ENCODE results near the gene LRP2.
A peak's percentile ranks its signal among the peaks of the same experiment; 100 is the strongest.

LRP2 gene

DNA sequence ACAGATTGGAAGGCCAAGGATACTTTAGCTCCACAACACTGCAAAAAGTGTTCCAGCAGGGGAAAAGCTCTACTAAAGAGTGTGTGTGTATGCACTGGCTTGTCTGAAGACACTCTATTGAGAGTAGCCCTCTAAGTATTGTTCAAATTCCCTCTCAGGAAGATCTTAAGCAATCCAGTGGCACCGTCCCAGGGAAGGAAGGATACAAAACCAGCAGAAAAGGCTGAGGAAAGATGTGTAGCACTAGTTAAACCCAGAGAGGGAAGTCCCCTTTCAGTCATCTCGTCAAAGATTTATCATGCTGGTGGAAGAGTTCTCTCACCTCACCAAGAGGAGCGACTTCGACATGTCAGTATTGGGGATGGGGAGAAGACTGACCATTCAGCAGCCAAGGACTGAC, 242.5 kb downstream of the LRP2 start:
- DNase-seq (ENCODE audit: low spot score), result no peak

- no peak for DNase-seq (ENCODE audit: low spot score)
These were observed 243.1 kb downstream of the LRP2 start for GRCh38 chr2:169119123-169119760.

DNA sequence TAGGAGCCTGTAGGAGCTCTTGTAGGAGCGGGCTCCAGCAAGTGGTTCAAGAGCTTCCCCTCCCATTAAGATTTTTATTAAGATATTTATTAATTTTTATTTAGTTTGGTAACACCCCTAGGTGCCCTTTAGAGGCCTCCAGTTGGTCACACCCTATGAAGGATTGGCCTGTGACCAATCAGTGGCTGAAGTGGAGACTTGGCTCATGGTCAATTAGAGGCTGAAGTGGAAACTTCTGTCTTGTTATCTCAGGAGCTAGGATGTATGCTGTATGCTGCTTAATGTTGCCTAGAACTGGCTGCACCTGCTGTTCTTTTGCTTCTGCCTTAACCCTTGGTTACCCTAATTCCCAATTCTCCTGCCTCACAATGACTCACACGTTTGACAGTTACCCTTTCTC, 244.3 kb downstream of the LRP2 start:
- DNase-seq (ENCODE audit: low spot score), result no peak

- no peak for DNase-seq (ENCODE audit: low spot score)
These were observed 245.3 kb downstream of the LRP2 start for GRCh38 chr2:169116993-169117392.

DNA sequence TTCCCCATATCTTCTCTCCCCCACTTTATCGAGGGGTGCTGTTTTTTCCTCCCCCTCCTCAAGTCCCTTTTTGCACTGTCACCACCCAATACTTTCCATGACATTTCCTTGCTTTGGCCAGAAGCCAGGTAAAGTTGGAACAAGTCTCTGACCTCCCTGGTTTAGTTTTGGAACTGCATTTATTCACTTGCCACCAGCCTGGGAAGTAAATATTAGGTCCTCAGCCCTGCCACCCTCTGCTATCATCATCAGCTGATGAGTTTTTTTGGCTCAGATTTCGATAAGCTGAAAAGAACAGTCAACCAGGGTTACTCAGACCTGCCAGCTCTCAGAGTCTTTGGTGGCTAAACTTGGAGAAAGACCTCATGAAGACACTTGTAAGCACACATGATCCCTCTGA, 246.0 kb downstream of the LRP2 start:
- DNase-seq (ENCODE audit: low spot score), result no peak

DNA sequence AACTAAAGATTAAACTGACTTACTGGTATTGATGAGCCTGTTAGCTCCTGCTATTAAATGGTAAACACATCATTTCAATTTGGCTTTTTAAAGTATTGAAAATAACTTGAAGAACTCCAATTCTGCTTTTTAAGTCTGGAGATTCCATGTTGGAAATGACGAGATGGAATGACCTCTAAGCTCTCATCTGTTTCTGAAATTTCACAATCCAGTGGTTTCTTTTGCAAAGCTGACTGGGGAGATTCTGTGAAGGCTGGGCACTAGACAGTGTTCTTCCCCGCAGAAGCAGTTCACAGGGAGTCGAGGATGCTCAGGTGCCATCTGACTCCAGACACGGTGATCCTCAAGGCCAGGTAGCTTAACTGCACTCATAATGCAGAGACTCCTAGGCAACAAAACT, 248.3 kb downstream of the LRP2 start:
- no peak for DNase-seq (ENCODE audit: low spot score)

DNA sequence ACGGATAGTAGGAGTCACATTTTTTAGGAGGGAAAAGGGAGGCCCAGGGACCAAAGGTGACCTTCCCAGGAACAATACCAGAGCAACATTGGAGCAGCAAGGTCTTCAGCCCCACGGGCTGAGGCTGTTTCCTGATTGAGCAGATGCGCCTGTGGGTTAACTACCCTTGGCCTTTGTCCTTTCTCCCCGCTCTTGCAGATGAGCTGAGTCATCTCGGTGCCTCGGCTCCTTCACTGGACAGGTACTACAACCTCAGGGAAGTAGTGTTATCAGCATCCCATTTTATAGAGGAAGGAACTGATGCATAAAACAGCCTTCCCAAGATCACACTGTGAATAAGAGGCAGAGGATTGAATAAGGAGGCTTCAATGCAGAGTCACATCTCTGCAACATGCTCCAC, 249.5 kb downstream of the LRP2 start:
- DNase-seq (ENCODE audit: low spot score), result no peak

GRCh38 chr2:169110916-169111315, 251.4 kb downstream of the LRP2 start:
- DNase-seq (ENCODE audit: low spot score), result no peak

DNA sequence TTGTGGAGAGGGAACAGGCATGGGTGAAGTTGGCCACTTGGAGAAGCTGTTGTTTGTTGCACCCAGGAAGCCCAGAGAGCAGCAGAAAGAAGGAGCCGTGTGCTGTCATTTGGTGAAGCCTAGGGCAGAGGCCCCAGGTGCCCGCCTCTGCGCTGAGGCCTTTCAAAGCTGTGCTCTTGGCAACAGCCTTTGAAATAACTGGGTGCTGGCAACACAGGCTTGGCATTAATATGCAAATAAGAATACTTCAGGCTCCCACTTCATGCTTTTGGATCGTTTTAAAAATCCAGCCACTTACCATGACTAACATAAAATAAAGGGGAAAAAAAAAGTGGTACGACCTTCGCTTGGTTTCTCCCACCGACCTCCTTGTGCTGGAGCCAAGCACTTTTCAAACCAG, 251.9 kb downstream of the LRP2 start:
- no peak for DNase-seq (ENCODE audit: low spot score)

DNA sequence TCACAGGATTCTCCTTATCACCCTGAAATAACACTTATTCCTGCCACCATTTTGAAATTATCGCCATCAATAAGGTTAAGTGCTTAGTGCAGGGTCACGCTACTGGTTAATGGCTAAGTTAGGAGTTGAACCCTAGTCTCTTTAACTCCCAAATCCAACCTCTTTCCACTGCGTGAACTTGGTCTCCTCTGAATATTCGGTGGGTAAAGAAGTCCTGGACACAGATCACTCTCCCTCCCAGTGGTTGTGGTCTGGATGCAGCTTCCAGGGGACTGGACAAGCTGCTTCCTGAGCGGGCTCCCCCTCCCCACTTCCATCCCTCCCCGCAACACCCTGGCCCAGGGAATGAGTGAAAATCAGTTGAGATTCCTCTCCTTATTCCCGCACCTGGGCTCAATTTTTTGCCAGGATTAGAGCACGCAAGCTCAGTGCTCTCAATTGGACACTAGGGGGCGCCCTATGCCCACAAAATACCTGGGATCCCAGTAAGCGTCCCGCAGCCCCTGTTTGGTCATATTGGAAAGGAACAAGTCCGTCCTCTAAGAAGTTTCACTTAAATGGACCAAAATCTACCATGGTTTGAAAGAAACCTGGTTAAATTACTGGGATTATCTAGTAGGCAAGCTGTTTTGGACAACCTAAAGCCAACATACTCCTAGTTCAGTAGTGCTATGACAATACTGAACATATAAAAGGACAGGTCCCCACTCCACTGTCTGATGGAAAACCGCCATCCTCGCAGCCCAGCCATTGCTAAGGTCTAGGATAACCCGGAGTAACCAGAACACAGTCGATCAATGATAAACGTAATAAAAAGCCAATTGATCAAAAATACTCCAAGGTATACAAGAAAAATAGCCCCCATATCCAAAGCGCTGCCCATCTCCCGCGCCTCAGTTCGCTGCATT, 252.6 kb downstream of the LRP2 start:
- peak; percentile 84 for DNase-seq (ENCODE audit: low spot score)

DNA sequence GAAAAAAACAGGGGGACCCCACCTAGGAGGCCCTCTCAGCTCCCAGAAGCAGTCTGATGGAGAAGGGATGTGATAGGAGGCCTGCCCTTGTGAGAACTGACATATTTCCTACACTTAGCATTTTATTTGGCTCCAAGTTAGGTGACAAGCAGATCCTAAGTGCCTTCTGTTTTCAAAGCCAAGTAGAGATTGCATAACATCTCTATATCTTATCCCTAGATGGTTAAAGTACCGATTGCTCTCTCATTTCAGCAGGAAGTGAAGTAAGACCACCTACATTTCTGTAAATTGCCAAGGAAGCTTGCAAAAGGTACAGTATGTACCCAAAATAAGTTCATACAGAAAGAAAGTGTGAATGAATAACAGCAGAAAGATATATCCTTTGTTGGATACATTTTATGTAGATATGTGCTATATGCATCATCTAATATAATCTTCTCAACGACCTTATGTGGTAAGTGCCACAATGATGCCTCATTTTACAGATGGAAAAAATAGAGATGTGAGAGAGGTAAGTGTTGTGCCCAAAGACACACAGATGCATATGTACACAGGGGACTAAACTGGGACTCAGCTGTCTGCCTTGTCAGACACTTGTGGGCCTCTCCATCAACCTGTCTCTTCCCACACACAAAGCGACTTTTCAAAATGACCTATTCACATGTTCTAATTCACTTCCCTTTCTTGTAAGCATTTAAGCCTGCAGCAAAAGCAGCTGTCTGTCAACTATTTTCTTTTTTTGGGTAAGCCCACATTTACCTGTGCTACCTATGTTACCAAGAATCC, 254.0 kb downstream of the LRP2 start:
- DNase-seq (ENCODE audit: low spot score), result no peak

GRCh38 chr2:169107645-169108044, 254.7 kb downstream of the LRP2 start:
- no peak for DNase-seq (ENCODE audit: low spot score)

DNA sequence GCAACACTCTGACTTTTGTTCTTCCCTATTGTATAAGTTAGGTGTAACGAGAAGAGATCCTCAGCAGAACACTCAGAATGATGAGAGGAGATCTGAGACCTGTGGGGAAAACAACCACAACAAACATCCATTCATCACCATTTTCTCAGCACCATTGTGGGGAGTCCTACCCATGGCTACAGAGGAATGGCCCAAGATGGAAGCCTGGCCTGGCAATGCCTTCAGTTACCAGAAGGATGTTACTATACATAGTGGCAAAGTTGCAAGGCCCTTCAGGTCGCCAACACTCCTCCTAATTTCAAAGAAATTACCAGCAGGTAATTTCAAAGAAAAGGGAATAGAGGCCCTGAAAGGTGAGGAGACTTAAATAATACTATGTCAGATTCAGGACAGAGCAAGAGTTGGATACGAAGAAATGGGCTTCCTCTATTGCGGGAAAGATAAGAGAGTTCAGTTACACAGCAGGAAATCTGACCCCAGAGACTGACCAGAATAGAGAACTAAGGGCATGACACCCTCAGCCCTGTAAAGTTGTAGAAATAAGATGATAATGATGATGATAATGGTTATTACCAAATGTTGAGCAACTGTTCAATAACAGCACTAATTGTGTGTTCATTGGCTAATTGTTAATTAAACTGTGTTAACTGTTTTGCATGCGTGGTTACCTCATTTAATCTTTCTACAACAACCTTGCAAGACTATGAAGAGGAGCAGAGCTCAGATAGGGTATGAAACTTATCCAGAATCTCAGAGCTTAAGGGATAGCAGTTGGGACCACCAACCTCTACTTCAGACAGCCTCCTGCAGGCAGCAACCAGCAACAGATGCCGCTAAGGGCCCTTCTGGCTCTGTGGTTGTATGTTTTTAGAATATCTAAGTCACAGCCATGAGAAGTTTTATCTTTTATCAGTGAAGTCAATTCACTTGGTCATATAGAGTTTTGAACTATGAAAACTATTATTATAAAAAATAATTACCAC, 255.5 kb downstream of the LRP2 start:
- no peak for DNase-seq (ENCODE audit: low spot score)

GRCh38 chr2:169106134-169106533, 256.2 kb downstream of the LRP2 start:
- no peak for DNase-seq (ENCODE audit: low spot score)

DNA sequence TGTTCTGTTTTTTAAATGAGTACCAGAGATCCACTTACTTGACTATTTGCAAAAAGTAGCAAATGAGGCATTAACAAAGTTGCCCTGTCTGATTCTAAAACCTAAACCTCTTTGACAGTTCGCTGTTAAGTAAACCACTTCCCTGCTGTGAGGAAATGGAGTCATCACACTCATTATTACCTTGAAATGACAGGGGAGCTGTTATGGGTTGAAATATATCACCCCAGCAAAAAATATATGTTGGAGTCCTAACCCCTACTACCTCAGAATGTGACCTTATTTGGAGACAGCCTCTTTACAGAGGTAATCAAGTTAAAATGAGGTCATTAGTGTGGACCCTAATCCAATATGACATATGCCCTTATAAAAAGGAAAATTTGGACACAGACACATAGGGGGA, 256.9 kb downstream of the LRP2 start:
- DNase-seq (ENCODE audit: low spot score), result no peak

DNA sequence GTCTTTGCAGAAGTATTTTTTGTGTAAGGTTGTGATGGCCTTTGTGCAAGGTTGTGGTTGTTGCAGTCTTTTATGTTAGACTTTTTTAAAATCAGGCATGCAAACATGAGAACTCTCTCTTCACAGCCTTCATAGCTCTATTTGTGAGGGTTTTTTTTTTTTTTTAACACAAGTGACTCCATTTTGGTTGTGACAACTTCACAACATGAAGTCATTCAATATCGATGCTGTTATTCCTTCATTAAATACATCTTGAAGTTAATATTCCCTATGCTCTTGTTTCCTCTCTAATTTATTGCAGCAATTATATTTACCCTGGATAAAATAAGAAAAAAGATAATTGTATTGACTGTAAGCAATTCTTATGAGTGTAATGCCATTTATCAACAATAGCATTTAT, 257.5 kb downstream of the LRP2 start:
- DNase-seq (ENCODE audit: low spot score), result no peak

DNA sequence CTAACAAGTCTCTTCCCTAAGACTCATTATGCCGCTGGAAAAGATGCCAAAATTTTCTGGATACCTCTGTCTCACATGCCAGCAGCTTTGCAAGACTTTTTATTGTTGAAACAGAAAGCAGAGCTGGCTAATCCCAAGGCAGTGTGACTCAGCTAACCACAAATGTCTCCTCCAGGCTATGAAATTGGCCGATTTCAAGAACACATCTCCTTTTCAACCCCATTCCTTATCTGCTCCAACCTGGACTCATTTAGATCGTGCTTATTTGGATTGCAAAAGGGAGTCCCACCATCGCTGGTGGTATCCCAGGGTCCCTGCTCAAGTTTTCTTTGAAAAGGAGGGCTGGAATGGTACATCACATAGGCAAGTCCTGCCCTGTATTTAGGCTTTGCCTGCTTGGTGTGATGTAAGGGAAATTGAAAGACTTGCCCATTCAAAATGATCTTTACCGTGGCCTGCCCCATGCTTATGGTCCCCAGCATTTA, 266.7 kb downstream of the LRP2 start:
- no peak for DNase-seq (ENCODE audit: low spot score)

DNA sequence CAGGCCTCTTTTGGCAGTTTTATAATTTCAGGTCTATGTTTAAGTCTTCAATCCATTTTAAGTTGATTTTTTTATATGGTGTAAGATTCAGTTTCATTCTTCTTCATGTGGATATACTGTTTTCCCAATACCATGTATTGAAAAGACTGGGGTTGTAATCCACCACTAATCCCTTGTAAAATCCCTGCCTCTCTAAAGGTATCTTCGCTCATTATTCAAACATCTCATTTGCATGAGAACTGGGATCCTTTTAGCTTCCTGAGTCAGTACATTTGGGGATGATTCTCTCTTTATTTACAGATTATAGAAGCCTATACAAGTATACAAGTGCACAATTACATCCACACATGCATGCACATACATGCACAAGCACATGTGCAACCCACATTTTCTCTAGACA, 267.7 kb downstream of the LRP2 start:
- no peak for DNase-seq (ENCODE audit: low spot score)

- DNase-seq (ENCODE audit: low spot score), result no peak
These were observed 268.8 kb downstream of the LRP2 start for GRCh38 chr2:169093535-169093934.

GRCh38 chr2:169091761-169092519, 270.4 kb downstream of the LRP2 start:
- no peak for DNase-seq (ENCODE audit: low spot score)

DNA sequence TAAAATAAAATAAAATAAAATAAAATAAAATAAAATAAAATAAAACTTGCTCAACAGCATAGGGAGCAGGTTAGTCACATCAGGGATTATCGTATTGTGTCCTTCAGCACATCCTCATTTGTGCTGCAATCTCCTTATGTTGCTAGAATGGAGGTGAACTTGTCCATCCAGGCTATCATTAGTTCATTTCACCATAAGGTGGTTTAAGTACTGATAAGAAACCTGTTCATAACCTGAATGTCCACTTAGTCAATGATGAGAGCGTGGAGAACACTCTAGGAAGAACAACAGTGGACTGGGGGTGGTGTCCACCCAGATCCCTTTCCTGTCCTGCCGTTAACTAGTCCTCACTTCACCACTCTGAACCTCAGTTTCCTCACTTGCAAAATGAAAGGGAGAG, 271.1 kb downstream of the LRP2 start:
- DNase-seq (ENCODE audit: low spot score), result no peak

All from cerebellar cortex (tissue), 1 donor.